Suprapubic skin (tissue), 4 donors: ENCODE measurements around the gene COLGALT1.

ENCODE experiments used
- CTCF ChIP-seq, 2 donors: fragments of 200-600 bp in 1 of 2; fragments of 450-650 bp in 1 of 2; sonication (generic) in 1 of 2; IDR thresholded peaks; one replicate each; pipeline ENCODE4 v1.5.1; 2016 to 2019; ENCODE audit warnings: antibody characterized with exemption in 2 of 2, mild to moderate bottlenecking in 1 of 2, moderate library complexity in 1 of 2
- EP300 ChIP-seq: sonication (generic); formaldehyde crosslinking; IDR thresholded peaks from one replicate; pipeline ENCODE4 v1.6.1; 2017; ENCODE audit warnings: antibody characterized with exemption
- POLR2AphosphoS5 ChIP-seq, 3 donors: sonication (generic); formaldehyde crosslinking; IDR thresholded peaks; one replicate each; pipeline ENCODE4 v1.6.1; 2017; ENCODE audit warnings: antibody characterized with exemption in 3 of 3

GRCh38 chr19:17624314-17624991, 69.0 kb downstream of the COLGALT1 start:
- TF ChIP-seq CTCF (IDR thresholded peaks at IDR 0.05), result no peak
- TF ChIP-seq POLR2AphosphoS5 (IDR thresholded peaks at IDR 0.05), result no peak
- no peak for TF ChIP-seq EP300
